ENCODE data around the gene GNAI3. TPM values are rescaled to one million over a fixed set of nuclear protein-coding genes. Genes with fewer than 3 reads are reported as not detected.

Gene GNAI3
- total and polyA plus RNA-seq, 10 of the 15 experiments (the other 5 are each of a cell fraction or from before 2014, with no cell fraction given), result 5.9 to 13.8 (median 8.0) TPM

- TF ChIP-seq, protein P1, sequence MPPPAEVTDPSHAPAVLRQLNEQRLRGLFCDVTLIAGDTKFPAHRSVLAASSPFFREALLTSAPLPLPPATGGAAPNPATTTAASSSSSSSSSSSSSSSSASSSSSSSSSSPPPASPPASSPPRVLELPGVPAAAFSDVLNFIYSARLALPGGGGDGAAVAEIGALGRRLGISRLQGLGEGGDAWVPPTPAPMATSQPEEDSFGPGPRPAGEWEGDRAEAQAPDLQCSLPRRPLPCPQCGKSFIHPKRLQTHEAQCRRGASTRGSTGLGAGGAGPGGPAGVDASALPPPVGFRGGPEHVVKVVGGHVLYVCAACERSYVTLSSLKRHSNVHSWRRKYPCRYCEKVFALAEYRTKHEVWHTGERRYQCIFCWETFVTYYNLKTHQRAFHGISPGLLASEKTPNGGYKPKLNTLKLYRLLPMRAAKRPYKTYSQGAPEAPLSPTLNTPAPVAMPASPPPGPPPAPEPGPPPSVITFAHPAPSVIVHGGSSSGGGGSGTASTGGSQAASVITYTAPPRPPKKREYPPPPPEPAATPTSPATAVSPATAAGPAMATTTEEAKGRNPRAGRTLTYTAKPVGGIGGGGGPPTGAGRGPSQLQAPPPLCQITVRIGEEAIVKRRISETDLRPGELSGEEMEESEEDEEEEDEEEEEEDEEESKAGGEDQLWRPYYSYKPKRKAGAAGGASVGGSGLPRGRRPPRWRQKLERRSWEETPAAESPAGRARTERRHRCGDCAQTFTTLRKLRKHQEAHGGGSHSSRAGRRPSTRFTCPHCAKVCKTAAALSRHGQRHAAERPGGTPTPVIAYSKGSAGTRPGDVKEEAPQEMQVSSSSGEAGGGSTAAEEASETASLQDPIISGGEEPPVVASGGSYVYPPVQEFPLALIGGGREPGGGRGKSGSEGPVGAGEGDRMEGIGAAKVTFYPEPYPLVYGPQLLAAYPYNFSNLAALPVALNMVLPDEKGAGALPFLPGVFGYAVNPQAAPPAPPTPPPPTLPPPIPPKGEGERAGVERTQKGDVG (CRISPR knock-in tag; IDR thresholded peaks at IDR 0.05), result no peak
Observed at GRCh38 chr1:109592916-109593315, 44.5 kb downstream of the GNAI3 start (continued).

GRCh38 chr1:109595531-109595930 is 47.1 kb downstream of the GNAI3 start:
- TF ChIP-seq POLR2AphosphoS5 (IDR thresholded peaks at IDR 0.05; ENCODE audit: low read length) (no peak), RB1 (IDR thresholded peaks at IDR 0.05; ENCODE audit: borderline replicate concordance) (no peak)
- H3K36me3 ChIP-seq (ENCODE audit: control insufficient read depth in 2 of 2, insufficient read depth in 2 of 2, low read length in 1 of 2), result peaks cover 0 to 16% of the 10 kb centered on the region in 2 experiments; a peak in 3 of 4 replicates
- ChIA-PET CTCF (interaction anchor here (0.6 to 0.7 kb wide), 2 partner anchors 63 to 404 kb away, joined by 3 read pairs; no protein-coding TSS in a partner anchor), SMC1A (ENCODE audit: uncharacterized antibody, unreplicated experiment) (no interaction called here), RAD21 (ENCODE audit: unreplicated experiment) (interaction anchor here (1.3 kb wide), 1 partner anchor 49 kb away, joined by 3 read pairs; no protein-coding TSS in a partner anchor), POLR2A (no interaction called here)
- no peaks in the 10 kb centered on the region for H3K27me3 ChIP-seq (replicated peaks in 1 of 2; ENCODE audit: control insufficient read depth in 2 of 2, insufficient read depth in 2 of 2, low read length in 1 of 2)
- no peak overlapping the region for H3K27ac ChIP-seq (ENCODE audit: control insufficient read depth, insufficient read depth)
- H3K79me2 ChIP-seq (ENCODE audit: control insufficient read depth, insufficient read depth, low read length), result no peaks in the 10 kb centered on the region
- no peaks in the 10 kb centered on the region for H3K9me3 ChIP-seq (replicated peaks; ENCODE audit: control insufficient read depth, insufficient read depth, low read length)
- no peak overlapping the region for H3K4me3 ChIP-seq
- H4K20me1 ChIP-seq (ENCODE audit: control insufficient read depth, insufficient read depth), result no peaks in the 10 kb centered on the region
- H3K4me2 ChIP-seq (ENCODE audit: control insufficient read depth, insufficient read depth), result no peak overlapping the region
- in situ Hi-C loops (cut with MboI) (no loop called here), intact Hi-C loops (cut with micrococcal nuclease; ENCODE audit: unreplicated experiment) (no loop called here)
- FAIRE-seq, result no peak
- H3K9ac ChIP-seq (ENCODE audit: control insufficient read depth, insufficient read depth, low read length), result no peak overlapping the region
- H2AFZ ChIP-seq (ENCODE audit: control insufficient read depth, low read depth, low read length), result no peak overlapping the region
- H3K4me1 ChIP-seq (ENCODE audit: control insufficient read depth, insufficient read depth, low read length), result no peaks in the 10 kb centered on the region
- no peak for DNase-seq (ENCODE audit: low read depth, low spot score)
- no TSS peak for BruUV-seq (replicated peaks)
- 91% methylated on average over 2 of the region's 2 CpGs for WGBS (ENCODE audit: insufficient coverage, insufficient replicate concordance, low lambda C conversion rate, missing lambda C conversion rate)
- no peak for ATAC-seq
